Inflammatory macrophage treated with lipopolysaccharide for 1 hour (primary cell): Measurements from ENCODE around the gene EDDM3A.
"Not testable (repeated sequence)": the region's sequence is repeated elsewhere in the genome, so short reads cannot be mapped to it uniquely, and the experiment has no call there.

Experiments used
- DNase-seq, 2 donors: peaks; one replicate each; pipeline ENCODE4 v3.0.0-alpha.2; 2020 to 2022

The EDDM3A gene

DNA sequence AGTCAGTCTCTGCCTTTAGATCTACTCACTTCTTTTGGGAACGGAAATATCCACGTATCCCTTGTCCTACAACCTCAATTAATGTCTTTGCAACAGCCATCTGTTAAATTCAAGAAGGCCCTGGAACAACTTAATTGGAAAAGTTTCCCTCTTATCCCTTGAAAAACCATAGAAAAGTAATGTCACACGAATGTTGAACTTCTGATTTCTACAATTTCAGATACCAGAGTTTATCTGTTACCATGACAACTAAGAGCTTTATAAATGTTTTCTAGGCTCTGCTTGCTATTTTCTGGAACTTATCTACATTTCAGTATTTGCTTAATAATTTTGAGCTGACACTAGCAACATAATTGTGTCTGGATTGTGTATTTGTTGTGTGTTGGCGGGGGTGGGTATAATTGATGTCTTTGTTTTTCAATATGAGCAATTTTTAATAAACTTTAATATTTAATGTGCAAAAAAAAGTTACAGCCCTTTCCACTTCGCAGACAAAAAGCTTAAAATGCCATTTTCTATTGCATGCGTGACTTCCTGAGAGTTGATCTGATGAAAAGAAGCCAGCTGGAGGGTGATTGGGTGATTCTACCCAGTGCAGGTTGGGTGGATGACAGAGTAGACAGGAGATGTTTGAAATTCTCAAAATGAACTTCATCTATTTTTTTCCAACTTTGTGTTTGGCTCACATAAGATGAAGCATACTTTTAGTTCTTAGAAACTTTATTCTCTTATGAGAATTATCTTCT lies 11.8 kb upstream of the EDDM3A start:
- DNase-seq, result no peak

DNA sequence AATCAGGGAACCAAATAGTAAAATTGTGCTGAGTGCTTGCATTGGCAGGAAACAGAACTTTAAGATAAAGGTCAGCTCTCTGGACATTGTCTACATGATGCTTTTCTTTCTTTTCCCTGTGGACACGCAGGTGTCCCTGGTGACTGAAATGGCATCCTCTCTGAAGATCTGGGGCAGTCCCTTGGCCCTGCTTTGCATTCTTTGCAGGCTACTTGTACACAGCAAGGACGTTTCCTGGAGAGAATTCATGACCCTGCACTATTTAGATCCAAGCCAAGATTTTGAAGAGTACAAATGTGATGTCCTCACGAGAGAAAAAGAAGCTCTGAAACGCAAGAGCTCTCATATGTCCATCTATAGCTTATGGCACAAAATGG lies 11.3 kb upstream of the EDDM3A start:
- DNase-seq, result no peak

DNA sequence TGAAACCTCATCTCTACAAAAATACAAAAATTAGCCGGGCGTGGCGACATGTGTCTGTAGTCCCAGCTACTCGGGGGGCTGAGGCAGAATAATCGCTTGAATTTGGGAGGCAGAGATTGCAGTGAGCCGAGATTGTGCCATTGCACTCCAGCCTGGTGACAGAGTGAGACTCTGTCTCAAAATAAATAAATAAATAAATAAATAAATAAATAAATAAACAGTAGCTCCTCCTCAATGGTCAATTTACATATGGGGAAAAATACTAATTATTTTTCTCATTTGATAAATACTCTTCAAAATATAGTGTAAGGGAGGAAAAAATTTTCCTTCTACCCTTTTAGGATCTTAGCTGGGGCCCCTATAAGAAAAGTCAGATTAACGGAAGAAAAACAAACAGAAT lies 7.4 kb upstream of the EDDM3A start:
- DNase-seq, result not testable (repeated sequence)

DNA sequence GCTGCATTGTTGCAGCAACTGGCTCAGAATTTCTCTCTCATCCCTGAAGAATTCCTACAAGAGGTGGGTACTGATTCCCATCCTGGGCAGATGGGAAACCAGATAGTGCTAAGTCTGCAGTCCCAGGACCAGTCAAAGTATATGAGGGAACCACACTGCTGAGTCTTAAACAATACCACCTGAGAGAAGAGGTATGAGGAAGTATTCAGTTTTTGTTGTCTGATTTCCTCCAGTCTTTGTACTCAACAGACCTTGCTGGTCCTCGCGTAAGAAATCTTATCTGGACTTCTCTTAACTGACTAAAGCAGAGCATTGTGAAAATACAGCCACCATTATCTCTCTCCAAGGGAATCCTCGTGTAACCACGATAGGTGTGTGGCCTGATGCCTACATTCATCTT lies 3.6 kb upstream of the EDDM3A start:
- no peak for DNase-seq

DNA sequence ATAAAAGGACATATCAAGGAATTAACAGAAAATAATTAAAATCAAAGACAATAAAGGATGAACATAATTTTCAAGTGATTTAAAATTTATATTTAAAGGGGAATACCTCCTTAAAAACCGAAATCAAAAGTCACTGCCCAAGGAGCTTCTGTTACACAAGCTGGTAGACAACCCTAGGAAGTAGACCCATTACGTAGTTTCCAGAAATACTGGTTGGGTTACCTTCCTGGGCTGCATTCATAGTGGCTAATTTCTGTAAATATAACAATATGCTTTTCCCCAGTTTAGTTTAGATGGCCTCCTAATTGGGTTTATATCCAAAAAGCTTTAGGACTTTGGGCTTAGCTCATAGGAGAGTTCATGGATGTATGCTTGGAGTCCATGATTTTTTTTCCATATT lies 2.1 kb upstream of the EDDM3A start:
- DNase-seq, result no peak

DNA sequence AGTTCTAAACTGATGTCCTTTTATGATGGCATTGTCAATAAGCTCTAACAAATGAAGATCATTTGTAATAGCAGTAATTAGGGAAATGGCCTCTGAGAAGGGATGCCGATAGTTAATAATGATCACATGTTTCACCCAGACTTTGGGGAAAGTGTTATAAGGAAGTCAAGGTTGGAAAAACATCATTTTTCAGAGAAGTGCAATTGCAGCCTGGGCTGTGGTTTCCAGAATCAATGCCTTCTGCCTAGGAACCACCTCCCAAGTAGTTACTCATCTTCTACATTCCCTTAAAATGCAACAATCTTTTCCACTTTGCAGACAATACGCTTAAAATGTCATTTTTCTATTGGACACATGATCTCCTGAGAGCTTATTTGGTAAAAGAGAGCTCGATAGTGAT lies 879 bp downstream of the EDDM3A start:
- DNase-seq, result peak; percentile 25 to 30

DNA sequence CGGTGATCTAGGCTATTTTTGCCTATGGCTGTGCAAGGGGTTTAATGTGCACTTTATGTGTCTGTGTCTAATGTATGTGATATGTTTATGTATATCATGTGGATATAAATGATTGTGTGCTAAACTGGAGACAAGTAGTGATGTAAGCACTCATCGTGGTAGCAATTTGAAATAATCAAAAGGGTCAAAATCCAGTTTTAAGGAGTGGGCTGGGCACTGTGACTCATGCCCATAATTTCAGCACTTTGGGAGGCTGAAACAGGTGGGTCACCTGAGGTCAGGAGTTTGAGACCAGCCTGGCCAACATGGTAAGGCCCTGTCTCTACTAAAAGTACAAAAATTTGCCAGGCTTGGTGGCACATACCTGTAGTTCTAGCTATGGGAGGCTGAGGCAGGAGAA lies 2.8 kb downstream of the EDDM3A start:
- no peak for DNase-seq

DNA sequence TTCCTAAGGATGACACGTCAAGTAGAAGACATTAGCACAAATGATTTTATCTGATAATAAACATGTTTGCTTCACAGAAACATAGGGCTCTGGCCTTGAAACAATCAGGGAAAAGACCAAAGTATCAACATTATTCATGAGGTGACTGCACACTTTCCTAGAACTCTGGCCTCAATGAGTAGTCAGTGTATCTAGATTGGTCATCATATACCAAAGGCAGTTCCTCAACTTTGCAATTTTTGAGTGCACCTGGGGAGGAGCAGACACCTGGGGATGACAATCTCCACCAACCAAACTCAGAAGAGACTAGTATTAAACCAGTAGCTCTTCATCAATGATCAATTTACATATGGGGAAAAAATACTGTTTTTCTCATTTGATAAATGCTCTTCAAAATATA lies 4.5 kb downstream of the EDDM3A start:
- DNase-seq, result no peak

DNA sequence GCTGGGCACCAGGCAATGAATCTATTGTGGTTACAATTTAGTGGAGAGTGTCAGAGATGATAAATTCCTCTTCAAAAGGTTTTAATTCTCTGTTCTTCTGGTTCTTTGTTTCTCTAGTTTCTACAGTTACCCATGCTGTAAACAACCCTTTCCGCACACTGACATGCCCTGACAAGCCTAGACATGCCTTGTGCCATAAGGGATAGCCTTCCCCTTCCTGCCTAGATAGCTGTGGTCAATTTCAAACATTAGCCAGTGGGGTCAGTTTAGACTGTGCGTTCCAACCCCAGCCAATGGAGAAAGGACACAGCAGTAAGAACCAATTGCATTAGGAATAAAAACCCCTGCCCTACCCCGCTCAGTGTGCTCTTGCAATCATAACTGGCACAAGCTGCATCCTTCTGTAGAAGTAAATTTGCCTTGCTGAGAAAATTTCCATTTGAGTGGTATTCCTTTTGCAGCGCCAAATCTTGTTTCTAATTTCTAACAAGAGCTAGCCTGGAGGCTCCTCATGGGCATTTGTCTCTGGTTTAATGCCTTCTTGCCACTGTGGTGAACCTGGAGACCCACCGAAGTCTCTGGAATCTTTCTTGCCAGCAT lies 6.4 kb downstream of the EDDM3A start:
- no peak for DNase-seq

DNA sequence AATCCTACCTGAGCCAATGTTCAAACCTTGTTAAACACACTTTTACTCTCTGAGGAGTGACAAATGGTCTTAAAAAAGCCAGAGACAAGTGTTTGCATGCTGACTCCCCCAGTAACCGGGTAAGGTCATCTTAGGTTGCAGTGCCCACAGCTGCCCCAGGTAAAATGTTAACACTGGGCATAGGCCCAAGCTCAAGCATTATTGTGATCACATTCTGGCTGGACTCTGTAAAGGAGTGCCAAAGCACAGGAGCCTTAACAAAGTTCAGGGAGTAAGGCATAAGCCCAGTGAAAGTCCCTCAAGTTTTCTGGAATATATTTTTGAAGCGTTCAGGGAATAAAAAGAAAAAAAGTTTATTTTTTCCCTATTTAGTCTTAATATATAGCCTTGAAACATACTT lies 8.6 kb downstream of the EDDM3A start:
- no peak for DNase-seq

DNA sequence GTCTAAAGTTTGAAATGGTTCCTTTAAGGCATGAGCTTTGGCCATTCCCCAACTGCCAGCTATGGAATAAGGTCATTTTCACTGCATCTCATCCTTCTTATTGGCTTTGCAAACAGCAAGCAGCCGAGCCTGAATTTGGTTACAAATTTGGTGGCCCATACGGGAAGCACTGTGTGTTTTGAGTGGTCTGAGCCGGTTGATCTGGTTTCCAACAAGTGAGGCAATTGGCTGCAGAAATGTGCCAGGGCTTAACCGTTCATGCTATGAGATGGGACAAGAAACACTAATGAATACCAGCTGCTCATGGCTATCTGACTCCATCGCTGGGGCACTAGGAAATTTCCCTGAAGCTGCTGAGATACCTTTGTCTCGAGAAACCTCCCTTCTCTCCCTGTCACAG lies 9.3 kb downstream of the EDDM3A start:
- no peak for DNase-seq

DNA sequence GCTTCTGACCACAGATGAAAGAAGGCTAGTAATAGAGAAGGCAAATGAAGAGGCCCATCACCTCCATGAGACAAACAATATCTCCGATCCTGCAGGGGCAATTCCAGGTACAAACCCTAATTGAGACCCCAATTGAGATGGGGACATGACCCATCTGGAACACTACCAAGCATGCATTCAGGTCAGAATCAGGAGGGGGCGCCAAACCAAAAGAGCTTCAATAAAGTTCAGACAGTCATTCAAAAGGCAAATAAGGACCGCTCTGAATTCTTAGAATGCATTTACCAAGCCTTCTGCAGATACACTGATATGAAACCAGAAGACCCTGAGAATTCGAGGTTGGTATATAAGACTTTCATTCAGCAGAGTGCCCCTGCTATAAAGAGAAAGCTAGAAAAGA lies 12.3 kb downstream of the EDDM3A start:
- peak in 1 of 2 donors; percentile 58 for DNase-seq

DNA sequence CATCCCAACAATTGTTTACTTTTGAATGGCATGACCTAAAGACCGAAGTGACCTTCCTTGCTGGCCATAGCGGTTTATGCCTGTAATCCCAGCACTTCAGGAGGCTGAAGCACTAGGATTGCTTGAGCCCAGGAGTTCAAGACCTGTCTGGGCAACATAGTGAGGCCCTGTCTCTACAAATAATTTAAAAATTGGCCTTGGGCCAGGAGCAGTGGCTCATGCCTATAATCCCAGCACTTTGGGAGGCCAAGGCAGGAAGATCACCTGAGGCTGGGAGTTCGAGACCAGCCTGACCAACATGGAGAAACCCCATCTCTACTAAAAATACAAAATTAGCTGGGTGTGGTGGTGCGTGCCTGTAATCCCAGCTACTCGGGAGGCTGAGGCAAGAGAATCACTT lies 13.8 kb downstream of the EDDM3A start:
- not testable (repeated sequence) for DNase-seq

DNA sequence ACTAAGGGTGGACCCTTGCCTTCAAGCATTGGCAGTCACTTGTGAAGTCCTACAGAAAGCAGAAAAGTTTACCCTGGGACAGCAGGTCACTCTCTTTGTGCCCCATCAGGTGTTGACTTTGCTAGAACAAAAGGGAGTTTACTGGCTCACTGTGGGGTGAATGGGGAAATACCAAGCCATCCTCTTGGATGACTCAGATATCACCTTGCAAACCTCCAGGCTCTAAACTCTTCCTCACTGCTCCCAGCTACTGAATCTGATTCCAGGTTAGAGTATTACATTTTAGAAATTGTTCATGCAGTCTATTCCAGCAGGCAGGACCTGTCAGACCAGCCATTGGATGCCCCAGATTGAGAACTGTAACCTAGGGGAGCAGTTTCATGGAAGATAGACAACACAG lies 15.3 kb downstream of the EDDM3A start:
- DNase-seq, result no peak

DNA sequence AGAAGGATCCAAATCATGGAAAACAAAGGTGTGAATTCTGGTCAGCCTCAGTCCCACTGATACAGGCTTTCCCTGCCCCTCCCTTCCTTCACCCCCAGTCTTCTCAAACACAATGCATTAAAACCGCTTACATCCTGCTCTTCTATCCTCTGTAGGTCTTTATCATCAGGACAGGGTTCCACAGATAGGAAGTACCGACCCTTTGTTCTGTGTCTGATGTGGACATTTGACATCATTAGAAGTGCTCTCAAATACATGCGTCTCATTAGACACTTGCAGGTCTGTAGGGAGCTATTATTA lies 22.9 kb downstream of the EDDM3A start:
- no peak for DNase-seq

DNA sequence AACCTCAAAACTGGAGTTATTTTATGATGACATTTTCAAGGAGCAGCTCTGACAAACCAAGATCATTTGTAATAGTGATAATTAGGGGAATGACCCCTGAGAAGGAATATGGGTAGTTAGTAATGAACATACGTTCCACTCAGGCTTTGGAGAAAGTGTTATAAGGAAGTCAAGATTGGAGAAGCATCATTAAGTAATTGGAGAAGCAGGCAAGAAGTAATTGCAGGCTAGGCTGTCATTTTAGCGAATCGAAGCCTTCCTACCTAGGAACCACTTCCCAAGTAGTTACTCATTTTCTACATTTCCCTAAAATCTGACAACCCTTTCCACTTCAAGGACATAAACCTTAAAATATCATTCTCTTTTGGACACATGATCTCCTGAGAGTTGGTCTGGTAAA lies 23.7 kb downstream of the EDDM3A start:
- no peak for DNase-seq

DNA sequence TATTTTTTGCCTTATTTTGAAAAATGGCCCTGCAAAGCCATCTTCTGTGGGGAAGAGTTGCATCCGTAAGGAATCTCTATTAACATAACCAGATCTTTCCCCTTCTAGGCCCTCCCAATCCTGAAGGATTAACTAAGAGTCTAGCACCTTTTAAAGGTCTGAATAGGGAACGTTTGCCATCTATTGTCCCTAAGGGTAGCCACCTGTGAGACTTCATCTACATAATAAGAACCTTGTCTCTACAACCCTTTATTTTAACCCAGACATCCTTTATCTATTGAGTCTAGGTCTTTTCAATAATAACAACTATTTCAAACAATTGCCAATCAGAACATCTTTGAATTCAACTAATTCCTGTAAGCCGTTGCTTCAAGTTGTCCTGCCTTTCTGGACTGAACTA lies 27.0 kb downstream of the EDDM3A start:
- no peak for DNase-seq

DNA sequence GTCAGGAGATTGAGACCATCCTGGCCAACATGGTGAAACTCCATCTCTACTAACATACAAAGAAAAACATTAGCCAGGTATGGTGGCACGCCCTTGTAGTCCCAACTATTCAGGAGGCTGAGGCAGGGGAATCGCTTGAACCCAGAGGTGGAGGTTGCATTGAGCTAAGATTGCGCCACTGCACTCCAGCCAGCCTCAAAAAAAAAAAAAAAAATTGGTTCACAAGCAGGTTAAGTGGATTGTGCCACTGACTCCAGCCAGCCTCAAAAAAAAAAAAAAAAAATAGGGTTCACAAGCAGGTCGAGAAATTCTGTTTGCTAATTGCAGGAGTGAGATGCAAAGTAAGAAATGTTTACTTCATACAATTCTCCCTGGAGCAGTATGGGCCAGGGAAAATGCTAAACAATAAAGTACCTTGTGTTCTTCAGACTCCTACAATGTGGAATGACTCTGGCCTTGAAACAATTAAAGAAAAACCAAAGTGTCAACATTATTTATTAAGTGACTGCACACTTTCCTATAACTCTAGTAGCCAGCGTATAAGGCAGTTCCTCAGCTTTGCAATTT lies 28.7 kb downstream of the EDDM3A start:
- DNase-seq, result no peak

DNA sequence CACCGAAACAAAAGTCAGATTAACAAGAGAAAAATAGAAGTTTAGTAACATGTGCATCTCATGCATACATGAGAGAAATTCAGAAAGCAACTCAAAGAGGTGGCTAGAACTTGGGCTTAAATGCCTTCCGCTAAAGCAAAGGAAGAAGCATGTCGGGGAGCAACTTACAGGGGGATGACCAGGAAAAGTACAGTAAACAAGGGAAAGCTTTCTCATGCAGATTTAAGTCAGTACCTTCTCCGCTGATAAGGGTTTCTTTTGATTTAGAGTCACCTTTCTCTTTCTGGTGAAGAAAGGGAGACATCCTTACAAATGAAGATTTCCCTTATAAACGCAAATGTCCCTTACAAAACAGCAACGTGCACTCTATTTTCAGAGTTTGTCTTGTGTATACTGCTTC lies 29.4 kb downstream of the EDDM3A start:
- no peak for DNase-seq

DNA sequence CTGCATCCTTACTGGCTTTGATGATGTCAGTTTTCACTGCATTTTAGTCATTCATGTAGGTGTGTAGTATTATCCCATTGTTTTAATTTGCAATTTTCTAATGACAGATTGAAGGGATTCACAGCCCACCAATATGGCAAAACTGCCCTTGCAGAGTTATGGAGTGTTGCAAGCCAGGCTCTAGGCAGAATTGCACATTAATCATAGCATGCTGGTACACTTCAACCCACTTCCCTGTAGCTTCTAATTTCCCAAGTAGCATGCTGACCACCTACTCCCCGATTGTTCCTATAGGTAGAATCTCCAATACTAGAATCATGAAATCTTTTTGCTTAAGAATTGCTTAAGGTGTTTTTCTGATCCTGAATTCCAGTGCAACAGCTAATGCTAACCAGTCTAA lies 30.2 kb downstream of the EDDM3A start:
- peak; percentile 31 to 49 for DNase-seq

DNA sequence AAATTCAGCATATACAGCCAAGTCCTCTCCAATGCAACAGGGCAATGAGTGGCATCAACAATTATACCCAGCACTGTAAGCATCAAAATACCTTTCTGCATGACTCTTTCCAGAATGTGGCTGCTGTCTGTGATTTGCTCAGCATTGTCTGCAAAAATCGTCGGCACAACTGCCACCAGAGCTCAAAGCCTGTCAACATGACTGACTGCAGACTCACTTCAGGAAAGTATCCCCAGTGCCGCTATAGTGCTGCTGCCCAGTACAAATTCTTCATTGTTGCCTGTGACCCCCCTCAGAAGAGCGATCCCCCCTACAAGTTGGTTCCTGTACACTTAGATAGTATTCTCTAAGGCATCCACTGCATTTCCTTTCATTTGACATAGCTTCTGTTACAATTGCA lies 36.1 kb downstream of the EDDM3A start:
- DNase-seq, result no peak

DNA sequence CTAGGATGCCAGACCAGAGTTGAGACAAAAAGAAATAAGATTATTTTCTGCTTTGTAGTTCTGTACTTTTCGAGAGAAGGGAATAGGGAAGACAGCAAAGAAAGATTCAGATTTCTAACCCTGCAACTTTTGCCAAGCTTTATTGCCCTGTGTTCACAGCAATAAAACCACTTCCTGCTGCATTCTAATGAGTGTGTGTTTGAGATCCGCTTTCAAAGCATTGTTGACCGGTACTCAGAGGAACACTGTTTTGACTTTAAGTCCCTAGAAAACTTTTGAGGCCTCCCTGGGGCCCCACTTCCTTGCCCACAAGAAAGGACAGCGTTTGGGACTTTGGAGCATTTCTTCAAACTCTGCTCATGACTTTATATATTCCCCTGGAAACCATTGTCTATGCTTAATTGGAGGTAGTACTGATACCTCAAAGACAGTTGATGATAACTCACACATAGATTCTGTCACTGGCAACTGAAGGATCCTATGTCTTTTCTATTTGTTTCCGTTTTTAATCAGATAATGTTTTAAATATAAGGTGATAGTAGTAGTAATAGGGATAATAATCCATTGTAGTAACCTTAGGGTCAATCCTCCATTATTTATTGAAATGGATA lies 36.7 kb downstream of the EDDM3A start:
- peak in 1 of 2 donors; percentile 41 for DNase-seq

DNA sequence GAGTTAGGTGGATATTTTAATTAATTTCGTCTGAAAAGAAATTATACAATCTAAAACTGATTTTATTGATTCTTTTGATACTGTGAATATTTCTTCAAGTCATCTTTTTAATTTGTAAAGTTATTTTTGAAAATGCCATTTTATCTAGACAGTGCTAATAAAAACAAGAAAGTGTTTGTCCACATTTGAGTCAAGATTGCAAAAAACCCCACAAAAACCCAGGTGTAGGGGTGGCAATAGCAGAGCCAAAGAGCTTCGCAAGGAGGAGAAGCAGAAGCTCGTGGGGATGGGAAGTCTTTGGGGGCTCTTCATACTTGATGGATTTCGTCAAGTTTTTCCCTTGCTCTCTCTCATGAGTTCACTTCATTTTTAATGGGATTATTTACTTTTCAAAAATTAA lies 41.3 kb downstream of the EDDM3A start:
- no peak for DNase-seq

DNA sequence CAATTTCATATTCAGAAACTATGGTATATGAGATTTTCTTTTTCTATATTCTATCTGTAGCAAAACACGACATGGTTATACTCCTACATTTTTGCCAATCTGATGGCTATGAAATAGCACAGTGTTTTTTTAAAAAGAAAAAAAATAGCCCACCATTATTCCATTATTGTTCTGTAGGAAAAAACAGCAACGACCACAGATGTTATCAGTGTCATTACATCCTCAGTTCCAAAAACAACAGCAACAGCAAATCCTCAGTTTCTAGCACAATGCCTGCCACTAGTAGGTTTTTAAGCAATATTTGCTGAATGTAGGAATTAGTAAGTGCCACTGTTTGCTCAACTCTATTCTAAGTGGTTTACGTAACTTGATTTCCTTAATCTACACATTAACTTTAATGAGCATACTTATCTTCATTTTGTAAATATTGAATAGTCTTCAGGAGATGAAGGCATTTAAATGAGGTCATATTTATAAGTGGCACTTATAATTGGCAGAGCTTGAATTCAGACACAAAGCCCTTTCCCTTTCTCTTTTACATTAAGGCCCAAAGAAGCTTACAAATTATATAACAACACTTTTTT lies 43.6 kb downstream of the EDDM3A start:
- DNase-seq, result no peak
